Activated CD4-positive, CD25-positive, alpha-beta regulatory T cell treated with anti-CD3 and anti-CD28 coated beads, Interleukin-2, amount 50 U/mL, for 16 hours (primary cell): ENCODE data around the gene LCN2.

Experiments used
- DNase-seq: peaks from one replicate; pipeline ENCODE4 v3.0.0-alpha.2; 2020; ENCODE audit warnings: low read depth, low spot score

The LCN2 gene

GRCh38 chr9:128149951-128150593, 819 bp downstream of the LCN2 start:
- DNase-seq, result no peak

GRCh38 chr9:128150594-128151308, 1.5 kb downstream of the LCN2 start:
- no peak for DNase-seq

GRCh38 chr9:128151309-128152132, 2.3 kb downstream of the LCN2 start:
- DNase-seq, result no peak

GRCh38 chr9:128152133-128153059, 3.1 kb downstream of the LCN2 start:
- DNase-seq, result no peak

GRCh38 chr9:128153060-128153946, 4.0 kb downstream of the LCN2 start:
- no peak for DNase-seq

GRCh38 chr9:128153947-128154695, 4.9 kb downstream of the LCN2 start:
- no peak for DNase-seq

- no peak for DNase-seq
Observed at GRCh38 chr9:128155736-128156500, 6.7 kb downstream of the LCN2 start.

- DNase-seq, result no peak
Observed at GRCh38 chr9:128159522-128159783, 10.2 kb downstream of the LCN2 start.

- peak; percentile 81 for DNase-seq
Observed at GRCh38 chr9:128159784-128160602, 10.7 kb downstream of the LCN2 start, which contains the start of gene BBLN. BBLN (plus strand) TSS chr9:128160265; CDS start chr9:128160408, 143 bp downstream.

- DNase-seq, result no peak
Observed at GRCh38 chr9:128160603-128160987, 11.3 kb downstream of the LCN2 start.

GRCh38 chr9:128161215-128161902, 12.1 kb downstream of the LCN2 start:
- DNase-seq, result no peak

- no peak for DNase-seq
Observed at GRCh38 chr9:128162215-128163026, 13.2 kb downstream of the LCN2 start.

- DNase-seq, result no peak
Observed at GRCh38 chr9:128163027-128163515, 13.8 kb downstream of the LCN2 start.

- DNase-seq, result no peak
Observed at GRCh38 chr9:128163523-128164306, 14.5 kb downstream of the LCN2 start.

- DNase-seq, result no peak
Observed at GRCh38 chr9:128164307-128164885, 15.1 kb downstream of the LCN2 start.
